GM12878 (cell line): ENCODE results near the gene SAYSD1. TPM values are rescaled to one million over a fixed set of nuclear protein-coding genes. Genes with fewer than 3 reads are reported as not detected.

Experiments
- BACH1 ChIP-seq: fragments of 450-650 bp; IDR thresholded peaks from 2 replicates; pipeline ENCODE4 v1.6.1; 2017; ENCODE audit warnings: mild to moderate bottlenecking, borderline replicate concordance
- BCL11A ChIP-seq: IDR thresholded peaks from 2 replicates; pipeline ENCODE4 v1.6.1; 2011; ENCODE audit warnings: low read depth, low read length
- BRCA1 ChIP-seq: IDR thresholded peaks from 2 replicates; pipeline ENCODE4 v1.6.1; 2011; ENCODE audit warnings: low read depth, low read length, improper control_type of control experiment
- CHD4 ChIP-seq: fragments of 200-600 bp; sonication (generic); IDR thresholded peaks from 2 replicates; pipeline ENCODE4 v1.6.1; 2016; ENCODE audit warnings: mild to moderate bottlenecking
- EZH2 ChIP-seq: IDR thresholded peaks from 2 replicates; pipeline ENCODE4 v1.6.1; 2012; ENCODE audit warnings: low read depth, mild to moderate bottlenecking, control low read depth, inconsistent platforms, low read length, borderline replicate concordance; ENCODE audit not compliant: control insufficient read depth
- FOS ChIP-seq: IDR thresholded peaks from 3 replicates; pipeline ENCODE4 v1.6.1; 2011; ENCODE audit warnings: borderline replicate concordance; ENCODE audit not compliant: insufficient read length; ENCODE audit errors: extremely low read depth
- FOXM1 ChIP-seq: IDR thresholded peaks from 2 replicates; pipeline ENCODE4 v1.6.1; 2012; ENCODE audit warnings: low read depth, mild to moderate bottlenecking, inconsistent platforms, low read length, moderate library complexity
- GATAD2B ChIP-seq: fragments of 450-650 bp; conservative IDR thresholded peaks from 2 replicates; pipeline ENCODE4 v1.6.1; 2017; ENCODE audit warnings: low read depth, mild to moderate bottlenecking, moderate library complexity
- KAT2A ChIP-seq: conservative IDR thresholded peaks from 2 replicates; pipeline ENCODE4 v1.6.1; 2011; ENCODE audit warnings: low read depth, low read length; ENCODE audit not compliant: control insufficient read depth
- LARP7 ChIP-seq: fragments of 450-650 bp; IDR thresholded peaks from 2 replicates; pipeline ENCODE4 v1.6.1; 2017; ENCODE audit warnings: mild to moderate bottlenecking
- NFYA ChIP-seq: IDR thresholded peaks from 2 replicates; pipeline ENCODE4 v1.6.1; 2011; ENCODE audit warnings: low read depth, mild to moderate bottlenecking, low read length, improper control_type of control experiment, borderline replicate concordance
- NR2C1 ChIP-seq: fragments of 450-650 bp; IDR thresholded peaks from 2 replicates; pipeline ENCODE4 v1.6.1; 2017; ENCODE audit warnings: antibody characterized with exemption, mild to moderate bottlenecking, moderate library complexity
- POLR2A ChIP-seq: IDR thresholded peaks from 2 replicates; pipeline ENCODE4 v1.6.1; 2011; ENCODE audit warnings: low read depth, mild to moderate bottlenecking, low read length
- SIX5 ChIP-seq: IDR thresholded peaks from 2 replicates; pipeline ENCODE4 v1.6.1; 2011; ENCODE audit warnings: mild to moderate bottlenecking, low read depth, low read length, moderate library complexity; ENCODE audit not compliant: severe bottlenecking
- TARDBP ChIP-seq: IDR thresholded peaks from 2 replicates; pipeline ENCODE4 v1.6.1; 2016; ENCODE audit warnings: borderline replicate concordance
- TCF12 ChIP-seq: IDR thresholded peaks from 2 replicates; pipeline ENCODE4 v1.6.1; 2011; ENCODE audit warnings: low read depth, mild to moderate bottlenecking, low read length
- YBX1 ChIP-seq: fragments of 450-650 bp; IDR thresholded peaks from 2 replicates; pipeline ENCODE4 v1.6.1; 2016; ENCODE audit warnings: antibody characterized with exemption
- ZSCAN29 ChIP-seq: fragments of 450-650 bp; IDR thresholded peaks from 2 replicates; pipeline ENCODE4 v1.6.1; 2017; ENCODE audit warnings: mild to moderate bottlenecking, moderate library complexity
- polyA plus RNA-seq, 11 experiments: library from polyadenylated mRNA; depleted of rRNA in 4 of 11; unstranded in 6 of 11; stranded (reverse) in 5 of 11; fragments of >200 nt; fragmentation: Nextera tagmentation in 4 of 11; fragmentation: Illumina TruSeq in 1 of 11; extraction: Ambion mirVana in 4 of 11; extraction: Trizol in 1 of 11; gene quantifications; 1 replicate in 1 of 11; 2 replicates in 10 of 11; pipeline versions ENCODE4 v1.2.1 to v1.2.3, GENCODE V29; 2011 to 2016; ENCODE audit warnings: inconsistent platforms in 2 of 11, missing spikeins in 2 of 11, low read depth in 1 of 11
- total RNA-seq, 4 experiments: library from RNA; depleted of rRNA in 3 of 4; stranded (reverse); fragments of >200 nt in 3 of 4; fragmentation: Illumina TruSeq in 1 of 4; extraction: Trizol in 1 of 4; gene quantifications; 2 replicates each; pipeline versions ENCODE4 v1.2.1 to v1.2.3, GENCODE V29; 2013 to 2021
- TF ChIP-seq, protein P1 (sequence below): IDR thresholded peaks from 2 replicates; pipeline ENCODE4 v1.6.1; 2012; ENCODE audit warnings: improper control_type of control experiment, low read depth, low read length; ENCODE audit not compliant: insufficient replicate concordance
- TF ChIP-seq, protein P2 (sequence below): IDR thresholded peaks from 2 replicates; pipeline ENCODE4 v1.6.1; 2011; ENCODE audit warnings: mild to moderate bottlenecking, low read depth, low read length, moderate library complexity; ENCODE audit not compliant: insufficient replicate concordance

SAYSD1 gene
- total and polyA plus RNA-seq, 10 of the 15 experiments (the other 5 are each of a cell fraction or from before 2014, with no cell fraction given) = 1.5 to 7.3 (median 6.4) TPM

DNA sequence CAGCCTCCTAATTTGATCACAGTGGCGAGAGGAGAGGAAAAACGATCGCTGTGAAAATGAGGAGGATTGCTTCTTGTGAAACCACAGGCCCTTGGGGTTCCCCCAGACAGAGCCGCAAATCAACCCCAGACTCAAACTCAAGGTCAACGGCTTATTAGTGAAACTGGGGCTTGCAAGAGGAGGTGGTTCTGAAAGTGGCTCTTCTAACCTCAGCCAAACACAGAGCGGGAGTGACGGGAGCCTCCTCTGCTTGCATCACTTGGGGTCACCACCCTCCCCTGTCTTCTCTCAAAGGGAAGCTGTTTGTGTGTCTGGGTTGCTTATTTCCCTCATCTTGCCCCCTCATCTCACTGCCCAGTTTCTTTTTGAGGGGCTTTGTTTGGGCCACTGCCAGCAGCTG is 28.7 kb downstream of the SAYSD1 start (continued):
- TF ChIP-seq BACH1 = no peak
- TF ChIP-seq, protein P1, sequence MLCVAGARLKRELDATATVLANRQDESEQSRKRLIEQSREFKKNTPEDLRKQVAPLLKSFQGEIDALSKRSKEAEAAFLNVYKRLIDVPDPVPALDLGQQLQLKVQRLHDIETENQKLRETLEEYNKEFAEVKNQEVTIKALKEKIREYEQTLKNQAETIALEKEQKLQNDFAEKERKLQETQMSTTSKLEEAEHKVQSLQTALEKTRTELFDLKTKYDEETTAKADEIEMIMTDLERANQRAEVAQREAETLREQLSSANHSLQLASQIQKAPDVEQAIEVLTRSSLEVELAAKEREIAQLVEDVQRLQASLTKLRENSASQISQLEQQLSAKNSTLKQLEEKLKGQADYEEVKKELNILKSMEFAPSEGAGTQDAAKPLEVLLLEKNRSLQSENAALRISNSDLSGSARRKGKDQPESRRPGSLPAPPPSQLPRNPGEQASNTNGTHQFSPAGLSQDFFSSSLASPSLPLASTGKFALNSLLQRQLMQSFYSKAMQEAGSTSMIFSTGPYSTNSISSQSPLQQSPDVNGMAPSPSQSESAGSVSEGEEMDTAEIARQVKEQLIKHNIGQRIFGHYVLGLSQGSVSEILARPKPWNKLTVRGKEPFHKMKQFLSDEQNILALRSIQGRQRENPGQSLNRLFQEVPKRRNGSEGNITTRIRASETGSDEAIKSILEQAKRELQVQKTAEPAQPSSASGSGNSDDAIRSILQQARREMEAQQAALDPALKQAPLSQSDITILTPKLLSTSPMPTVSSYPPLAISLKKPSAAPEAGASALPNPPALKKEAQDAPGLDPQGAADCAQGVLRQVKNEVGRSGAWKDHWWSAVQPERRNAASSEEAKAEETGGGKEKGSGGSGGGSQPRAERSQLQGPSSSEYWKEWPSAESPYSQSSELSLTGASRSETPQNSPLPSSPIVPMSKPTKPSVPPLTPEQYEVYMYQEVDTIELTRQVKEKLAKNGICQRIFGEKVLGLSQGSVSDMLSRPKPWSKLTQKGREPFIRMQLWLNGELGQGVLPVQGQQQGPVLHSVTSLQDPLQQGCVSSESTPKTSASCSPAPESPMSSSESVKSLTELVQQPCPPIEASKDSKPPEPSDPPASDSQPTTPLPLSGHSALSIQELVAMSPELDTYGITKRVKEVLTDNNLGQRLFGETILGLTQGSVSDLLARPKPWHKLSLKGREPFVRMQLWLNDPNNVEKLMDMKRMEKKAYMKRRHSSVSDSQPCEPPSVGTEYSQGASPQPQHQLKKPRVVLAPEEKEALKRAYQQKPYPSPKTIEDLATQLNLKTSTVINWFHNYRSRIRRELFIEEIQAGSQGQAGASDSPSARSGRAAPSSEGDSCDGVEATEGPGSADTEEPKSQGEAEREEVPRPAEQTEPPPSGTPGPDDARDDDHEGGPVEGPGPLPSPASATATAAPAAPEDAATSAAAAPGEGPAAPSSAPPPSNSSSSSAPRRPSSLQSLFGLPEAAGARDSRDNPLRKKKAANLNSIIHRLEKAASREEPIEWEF = no peak
- no peak for TF ChIP-seq NR2C1
- 0 out of 2 replicates have a peak, but pooled peaks have one; percentile 22 for TF ChIP-seq GATAD2B
- no peak for TF ChIP-seq YBX1
- TF ChIP-seq EZH2 = no peak
- TF ChIP-seq POLR2A = no peak
- TF ChIP-seq LARP7 = no peak
- no peak for TF ChIP-seq TCF12
- TF ChIP-seq TARDBP = no peak
- TF ChIP-seq BCL11A = peak; percentile 68; the same call in 1 of the 2 replicates
- no peak for TF ChIP-seq FOS
- TF ChIP-seq BRCA1 = no peak
- TF ChIP-seq CHD4 = no peak
- TF ChIP-seq, protein P2, sequence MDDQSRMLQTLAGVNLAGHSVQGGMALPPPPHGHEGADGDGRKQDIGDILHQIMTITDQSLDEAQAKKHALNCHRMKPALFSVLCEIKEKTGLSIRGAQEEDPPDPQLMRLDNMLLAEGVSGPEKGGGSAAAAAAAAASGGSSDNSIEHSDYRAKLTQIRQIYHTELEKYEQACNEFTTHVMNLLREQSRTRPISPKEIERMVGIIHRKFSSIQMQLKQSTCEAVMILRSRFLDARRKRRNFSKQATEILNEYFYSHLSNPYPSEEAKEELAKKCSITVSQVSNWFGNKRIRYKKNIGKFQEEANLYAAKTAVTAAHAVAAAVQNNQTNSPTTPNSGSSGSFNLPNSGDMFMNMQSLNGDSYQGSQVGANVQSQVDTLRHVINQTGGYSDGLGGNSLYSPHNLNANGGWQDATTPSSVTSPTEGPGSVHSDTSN = no peak
- no peak for TF ChIP-seq ZSCAN29
- TF ChIP-seq KAT2A = no peak
- TF ChIP-seq FOXM1 = no peak
- no peak for TF ChIP-seq NFYA
- TF ChIP-seq SIX5 = no peak
